ENCODE results near the gene NPC1L1. TPM values are rescaled to one million over a fixed set of nuclear protein-coding genes. Genes with fewer than 3 reads are reported as not detected.

Gene NPC1L1
- total and polyA plus RNA-seq, 2 experiments from 2014 or later: not detected

DNA sequence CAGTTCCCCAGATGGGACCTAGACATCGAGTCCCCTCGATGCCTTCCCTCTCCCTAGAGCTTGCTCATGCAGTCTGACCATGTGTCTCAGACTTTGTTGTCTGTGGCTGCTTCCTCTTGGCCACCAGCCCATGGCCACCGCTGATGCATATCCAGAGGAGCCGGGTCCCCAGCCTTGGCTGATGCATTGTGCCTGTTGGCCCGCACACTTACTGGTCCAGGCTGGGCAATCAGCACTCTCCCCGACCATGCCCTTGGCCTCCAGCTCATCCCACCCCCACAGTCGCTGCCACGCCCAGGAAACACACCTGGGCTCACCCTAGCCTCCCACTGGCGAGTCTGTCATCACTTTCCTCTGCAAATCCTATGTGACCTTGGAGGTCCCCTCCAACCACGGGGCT lies 10.1 kb downstream of the NPC1L1 start:
- no peaks in the 10 kb centered on the region for H3K9me3 ChIP-seq (ENCODE audit: low read depth)
- TF ChIP-seq, protein P1, sequence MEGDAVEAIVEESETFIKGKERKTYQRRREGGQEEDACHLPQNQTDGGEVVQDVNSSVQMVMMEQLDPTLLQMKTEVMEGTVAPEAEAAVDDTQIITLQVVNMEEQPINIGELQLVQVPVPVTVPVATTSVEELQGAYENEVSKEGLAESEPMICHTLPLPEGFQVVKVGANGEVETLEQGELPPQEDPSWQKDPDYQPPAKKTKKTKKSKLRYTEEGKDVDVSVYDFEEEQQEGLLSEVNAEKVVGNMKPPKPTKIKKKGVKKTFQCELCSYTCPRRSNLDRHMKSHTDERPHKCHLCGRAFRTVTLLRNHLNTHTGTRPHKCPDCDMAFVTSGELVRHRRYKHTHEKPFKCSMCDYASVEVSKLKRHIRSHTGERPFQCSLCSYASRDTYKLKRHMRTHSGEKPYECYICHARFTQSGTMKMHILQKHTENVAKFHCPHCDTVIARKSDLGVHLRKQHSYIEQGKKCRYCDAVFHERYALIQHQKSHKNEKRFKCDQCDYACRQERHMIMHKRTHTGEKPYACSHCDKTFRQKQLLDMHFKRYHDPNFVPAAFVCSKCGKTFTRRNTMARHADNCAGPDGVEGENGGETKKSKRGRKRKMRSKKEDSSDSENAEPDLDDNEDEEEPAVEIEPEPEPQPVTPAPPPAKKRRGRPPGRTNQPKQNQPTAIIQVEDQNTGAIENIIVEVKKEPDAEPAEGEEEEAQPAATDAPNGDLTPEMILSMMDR (IDR thresholded peaks at IDR 0.05; ENCODE audit: low read depth, low read length): no peak
- H3K27ac ChIP-seq: no peak overlapping the region
- no peaks in the 10 kb centered on the region for H3K27me3 ChIP-seq
- H3K36me3 ChIP-seq: no peaks in the 10 kb centered on the region
- no peak for DNase-seq (ENCODE audit: low read depth in 1 of 2, low spot score in 1 of 2)
- H3K4me3 ChIP-seq: no peak overlapping the region
- no peaks in the 10 kb centered on the region for H3K4me1 ChIP-seq (ENCODE audit: low read depth)

DNA sequence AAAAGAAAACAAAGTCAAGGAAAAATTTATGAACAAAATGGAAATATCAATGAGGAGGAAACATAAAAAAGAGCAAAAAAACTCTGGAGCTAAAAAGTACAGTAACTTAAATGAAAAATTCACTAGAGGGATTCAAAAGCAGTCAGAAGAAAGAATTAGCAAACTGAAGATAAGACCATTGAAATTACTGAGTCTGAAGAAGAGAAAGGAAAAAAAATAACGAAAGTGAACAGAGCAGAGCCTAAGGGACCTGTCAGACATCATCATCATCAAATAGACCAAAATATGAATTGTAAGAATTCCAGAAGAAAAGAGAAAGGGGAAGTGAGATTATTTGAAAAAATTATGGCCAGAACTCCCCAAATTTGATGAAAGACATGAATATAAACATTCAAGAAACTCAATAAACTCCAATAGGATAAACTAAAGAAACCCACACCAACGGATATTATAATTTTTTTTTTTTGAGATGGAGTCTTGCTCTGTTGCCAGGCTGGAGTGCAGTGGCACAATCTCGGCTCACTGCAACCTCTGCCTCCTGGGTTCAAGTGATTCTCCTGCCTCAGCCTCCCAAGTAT lies 16.2 kb downstream of the NPC1L1 start:
- Histone ChIP-seq H3K27me3 (no peaks in the 10 kb centered on the region), H3K9me3 (ENCODE audit: low read depth) (no peaks in the 10 kb centered on the region), H3K4me1 (ENCODE audit: low read depth) (no peaks in the 10 kb centered on the region), H3K4me3 (no peak overlapping the region), H3K36me3 (no peaks in the 10 kb centered on the region), H3K27ac (no peak overlapping the region)
- DNase-seq (ENCODE audit: low read depth in 1 of 2, low spot score in 1 of 2): no peak
- TF ChIP-seq, protein P1 (IDR thresholded peaks at IDR 0.05; ENCODE audit: low read depth, low read length): no peak

DNA sequence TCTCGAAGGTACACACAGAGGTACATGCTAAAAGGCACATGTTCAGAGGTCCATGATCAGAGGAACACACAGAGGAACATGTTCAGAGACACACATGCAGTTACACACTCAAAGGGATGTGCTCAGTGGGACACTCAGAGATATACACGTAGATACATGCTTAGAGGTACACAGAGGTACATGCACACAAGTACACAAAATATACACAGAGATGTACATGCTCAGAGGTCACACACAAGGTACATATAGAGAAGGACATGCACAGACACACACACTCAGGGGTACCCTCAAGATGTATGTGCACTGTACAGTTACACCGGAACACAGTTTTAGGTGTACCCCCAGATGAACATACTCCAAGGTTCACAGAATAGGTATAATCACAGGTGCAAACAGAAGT lies 18.8 kb downstream of the NPC1L1 start:
- H3K27ac ChIP-seq: no peak overlapping the region
- no peaks in the 10 kb centered on the region for H3K4me1 ChIP-seq (ENCODE audit: low read depth)
- no peaks in the 10 kb centered on the region for H3K36me3 ChIP-seq
- H3K9me3 ChIP-seq (ENCODE audit: low read depth): no peaks in the 10 kb centered on the region
- H3K27me3 ChIP-seq: no peaks in the 10 kb centered on the region
- TF ChIP-seq, protein P1 (IDR thresholded peaks at IDR 0.05; ENCODE audit: low read depth, low read length): no peak
- no peak for DNase-seq (ENCODE audit: low read depth in 1 of 2, low spot score in 1 of 2)
- H3K4me3 ChIP-seq: no peak overlapping the region

DNA sequence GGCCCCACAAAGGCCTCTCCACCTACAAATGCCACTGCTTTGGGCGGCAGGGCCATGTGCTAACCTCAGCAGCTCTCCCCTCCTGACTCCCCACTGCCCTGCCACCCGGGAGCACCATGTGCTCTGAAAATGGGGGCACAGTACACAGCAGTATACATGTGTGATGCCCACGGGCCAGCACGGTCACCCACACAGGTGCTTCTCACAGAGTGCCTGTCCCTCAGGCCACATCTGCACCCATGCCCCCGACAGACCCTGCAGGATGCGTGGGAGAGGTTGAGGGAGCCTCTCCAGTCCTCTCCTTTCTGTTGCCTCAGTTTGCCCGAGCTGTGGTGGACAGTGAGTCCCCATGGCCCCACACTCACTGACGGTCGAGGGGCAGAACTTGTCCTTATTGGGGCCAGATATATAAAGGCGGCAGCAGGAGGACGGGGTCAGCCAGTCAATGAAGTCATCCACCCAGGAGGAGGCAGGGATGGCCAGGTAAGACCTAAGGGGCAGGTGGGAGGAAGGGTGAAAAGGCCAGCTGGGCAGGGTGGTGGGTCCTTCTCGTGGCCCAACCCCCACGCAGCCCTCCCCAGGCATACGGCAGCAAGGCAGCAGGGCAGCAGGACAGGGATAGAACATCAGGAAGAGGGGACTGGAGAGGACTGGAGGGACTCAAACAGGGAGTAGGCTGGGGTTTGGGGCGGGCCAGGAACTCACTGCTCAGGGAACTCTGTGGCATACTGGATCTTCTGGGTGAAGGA lies 19.6 kb downstream of the NPC1L1 start:
- no peaks in the 10 kb centered on the region for H3K27me3 ChIP-seq
- DNase-seq (ENCODE audit: low read depth in 1 of 2, low spot score in 1 of 2): no peak
- TF ChIP-seq, protein P1 (IDR thresholded peaks at IDR 0.05; ENCODE audit: low read depth, low read length): no peak
- no peak overlapping the region for H3K27ac ChIP-seq
- H3K9me3 ChIP-seq (ENCODE audit: low read depth): no peaks in the 10 kb centered on the region
- no peaks in the 10 kb centered on the region for H3K36me3 ChIP-seq
- no peak overlapping the region for H3K4me3 ChIP-seq
- H3K4me1 ChIP-seq (ENCODE audit: low read depth): no peaks in the 10 kb centered on the region

DNA sequence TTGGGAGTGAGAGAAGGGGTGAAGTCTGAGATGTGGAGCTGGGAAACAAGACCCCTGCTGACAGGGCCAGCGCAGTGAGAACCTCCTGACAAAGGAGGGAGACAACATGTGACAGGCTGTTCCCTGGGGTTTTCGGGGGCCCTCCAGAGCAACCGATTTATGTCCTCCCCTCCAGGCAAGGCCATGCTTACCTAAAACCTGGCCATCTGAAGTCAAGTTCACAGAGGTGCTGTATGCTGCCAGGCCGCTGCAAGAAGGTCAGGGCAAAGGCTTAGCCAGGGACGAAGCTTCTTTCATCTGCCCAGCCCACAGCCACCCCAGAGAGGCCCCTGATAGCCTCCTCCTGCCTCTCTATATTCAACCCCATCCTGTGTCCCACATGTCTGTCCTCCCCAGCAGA lies 20.6 kb downstream of the NPC1L1 start:
- H3K9me3 ChIP-seq (ENCODE audit: low read depth): no peaks in the 10 kb centered on the region
- DNase-seq (ENCODE audit: low read depth in 1 of 2, low spot score in 1 of 2): no peak
- no peaks in the 10 kb centered on the region for H3K4me1 ChIP-seq (ENCODE audit: low read depth)
- H3K36me3 ChIP-seq: no peaks in the 10 kb centered on the region
- no peaks in the 10 kb centered on the region for H3K27me3 ChIP-seq
- TF ChIP-seq, protein P1 (IDR thresholded peaks at IDR 0.05; ENCODE audit: low read depth, low read length): no peak
- no peak overlapping the region for H3K27ac ChIP-seq
- no peak overlapping the region for H3K4me3 ChIP-seq
